Measurements from ENCODE around the gene TNFAIP6.

- no peak for TF ChIP-seq POLR2AphosphoS5 (IDR thresholded peaks at IDR 0.05; ENCODE audit: borderline replicate concordance, low read depth, low read length)
- TF ChIP-seq EZH2 (IDR thresholded peaks at IDR 0.05): no peak
- no peak for TF ChIP-seq FOXP2 (optimal IDR thresholded peaks at IDR 0.05; ENCODE audit: control extremely low read depth, extremely low read length, insufficient read depth)
These were observed 976 bp downstream of the TNFAIP6 start for GRCh38 chr2:151358166-151358970.
